Upper lobe of right lung (tissue), 1 donor: ENCODE data around the gene HLF. TPM values are rescaled to one million over a fixed set of nuclear protein-coding genes. Genes with fewer than 3 reads are reported as not detected.
A peak's percentile ranks its signal among the peaks of the same experiment; 100 is the strongest.

Source experiments
- ATAC-seq: fragments of 200-7000 bp; cut with Tn5 transposase; one replicate; pipeline ENCODE4 v1.9.1; 2020; ENCODE audit warnings: mild to moderate bottlenecking, moderate library complexity
- DNase-seq: peaks from one replicate; pipeline ENCODE4 v3.0.0-alpha.2; 2020
- H3K27ac ChIP-seq: fragments of 200-600 bp; one replicate; pipeline ENCODE4 v1.8.0; 2022
- H3K27me3 ChIP-seq: fragments of 200-600 bp; one replicate; pipeline ENCODE4 v1.8.0; 2022; ENCODE audit warnings: mild to moderate bottlenecking
- H3K36me3 ChIP-seq: fragments of 200-600 bp; one replicate; pipeline ENCODE4 v1.8.0; 2022
- H3K4me1 ChIP-seq: fragments of 200-600 bp; one replicate; pipeline ENCODE4 v1.8.0; 2022
- H3K4me3 ChIP-seq: fragments of 200-600 bp; one replicate; pipeline ENCODE4 v1.8.0; 2022; ENCODE audit warnings: mild to moderate bottlenecking
- H3K9me3 ChIP-seq: fragments of 200-600 bp; one replicate; pipeline ENCODE4 v1.8.0; 2022
- intact Hi-C: fragments of 100-400 bp; cut with DNase I; formaldehyde crosslinking; loops from one replicate; pipeline ENCODE4 v1.11.0; 2022
- total RNA-seq: library from RNA; stranded (reverse); fragmentation: NEBNext Ultra II Directional; extraction: Animal tissue kit (Norgen Biotek cat#: 25700); gene quantifications from one replicate; pipeline ENCODE4 v1.2.1, GENCODE V29; 2021
- TF ChIP-seq, protein P1 (sequence below): fragments of 200-600 bp; IDR thresholded peaks from one replicate; pipeline ENCODE4 v1.8.0; 2022; ENCODE audit warnings: antibody characterized with exemption
- donor health status: DM: no; HTN: yes; CAD: no; lungs with severe emphysema.

HLF gene
- total RNA-seq, 1 donor from 2014 or later = 31.8 TPM

DNA sequence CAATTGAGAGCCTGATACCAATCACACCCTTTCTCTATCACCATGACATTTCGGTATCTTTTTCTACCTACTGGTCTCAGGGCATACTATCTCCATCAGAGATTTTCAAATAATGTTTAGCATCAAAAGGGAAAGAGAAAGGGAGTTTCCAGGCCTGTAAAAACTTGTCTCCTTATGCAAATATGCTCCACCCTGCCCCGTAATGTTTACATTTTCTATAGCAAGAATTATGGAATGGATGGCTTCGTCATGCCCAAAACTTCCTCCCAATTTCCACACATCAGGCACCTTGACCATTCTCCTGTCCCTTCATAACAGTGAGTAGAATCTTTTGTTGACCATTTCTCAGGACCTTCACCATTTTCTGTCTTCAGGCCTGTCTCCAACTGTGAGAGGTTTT, 30.9 kb upstream of the HLF start:
- ATAC-seq (no peak), DNase-seq (no peak)
- H3K4me1 ChIP-seq = peaks cover 13% of the 10 kb centered on the region
- no peaks in the 10 kb centered on the region for H3K36me3 ChIP-seq
- H3K27ac ChIP-seq = no peak overlapping the region
- intact Hi-C loops = no loop called here
- no peaks in the 10 kb centered on the region for H3K27me3 ChIP-seq
- no peaks in the 10 kb centered on the region for H3K9me3 ChIP-seq
- TF ChIP-seq, protein P1, sequence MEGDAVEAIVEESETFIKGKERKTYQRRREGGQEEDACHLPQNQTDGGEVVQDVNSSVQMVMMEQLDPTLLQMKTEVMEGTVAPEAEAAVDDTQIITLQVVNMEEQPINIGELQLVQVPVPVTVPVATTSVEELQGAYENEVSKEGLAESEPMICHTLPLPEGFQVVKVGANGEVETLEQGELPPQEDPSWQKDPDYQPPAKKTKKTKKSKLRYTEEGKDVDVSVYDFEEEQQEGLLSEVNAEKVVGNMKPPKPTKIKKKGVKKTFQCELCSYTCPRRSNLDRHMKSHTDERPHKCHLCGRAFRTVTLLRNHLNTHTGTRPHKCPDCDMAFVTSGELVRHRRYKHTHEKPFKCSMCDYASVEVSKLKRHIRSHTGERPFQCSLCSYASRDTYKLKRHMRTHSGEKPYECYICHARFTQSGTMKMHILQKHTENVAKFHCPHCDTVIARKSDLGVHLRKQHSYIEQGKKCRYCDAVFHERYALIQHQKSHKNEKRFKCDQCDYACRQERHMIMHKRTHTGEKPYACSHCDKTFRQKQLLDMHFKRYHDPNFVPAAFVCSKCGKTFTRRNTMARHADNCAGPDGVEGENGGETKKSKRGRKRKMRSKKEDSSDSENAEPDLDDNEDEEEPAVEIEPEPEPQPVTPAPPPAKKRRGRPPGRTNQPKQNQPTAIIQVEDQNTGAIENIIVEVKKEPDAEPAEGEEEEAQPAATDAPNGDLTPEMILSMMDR = no peak
- no peak overlapping the region for H3K4me3 ChIP-seq

DNA sequence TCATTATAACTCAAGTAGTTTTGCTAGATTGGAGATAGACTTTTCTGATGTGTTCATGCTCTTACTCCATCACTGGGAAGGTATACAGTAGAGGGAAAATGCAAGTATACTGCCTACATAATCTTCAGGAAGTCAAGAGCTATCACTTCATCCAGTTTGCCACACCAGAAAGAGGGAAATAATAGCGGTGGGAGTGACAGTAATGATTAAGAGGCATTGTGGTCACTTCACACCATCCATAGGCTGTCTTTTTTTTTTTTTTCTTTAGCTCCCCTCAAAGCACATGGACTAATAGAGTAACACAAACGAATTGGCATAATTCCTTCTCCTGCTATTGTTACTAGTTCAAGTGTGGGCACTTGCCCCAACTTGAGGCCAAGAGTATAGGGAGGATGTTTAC, 28.4 kb upstream of the HLF start:
- DNase-seq (no peak), ATAC-seq (no peak)
- intact Hi-C loops = no loop called here
- no peaks in the 10 kb centered on the region for H3K27me3 ChIP-seq
- H3K27ac ChIP-seq = no peak overlapping the region
- H3K36me3 ChIP-seq = no peaks in the 10 kb centered on the region
- TF ChIP-seq, protein P1 = no peak
- H3K9me3 ChIP-seq = no peaks in the 10 kb centered on the region
- peaks cover 13% of the 10 kb centered on the region for H3K4me1 ChIP-seq
- no peak overlapping the region for H3K4me3 ChIP-seq

DNA sequence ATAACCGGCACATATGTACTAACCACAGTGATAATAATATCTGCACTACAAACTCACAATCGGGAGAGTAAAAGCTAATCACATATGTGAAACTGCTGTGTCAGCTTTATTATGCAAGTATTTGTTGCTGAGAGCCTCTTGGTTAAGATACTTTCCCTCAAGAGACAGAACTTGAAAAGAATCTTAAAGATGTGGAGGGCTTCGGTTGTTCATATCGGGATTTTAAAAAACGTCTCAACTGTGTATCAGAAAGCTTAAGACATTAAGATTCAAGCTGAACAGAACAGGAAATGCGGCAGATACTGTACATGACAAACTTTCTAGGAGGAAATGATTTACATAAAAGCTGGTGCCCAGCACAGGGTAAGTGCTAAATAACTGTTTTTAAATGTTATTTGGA, 27.5 kb upstream of the HLF start:
- Histone ChIP-seq H3K36me3 (no peaks in the 10 kb centered on the region), H3K4me1 (peaks cover 13% of the 10 kb centered on the region), H3K27ac (peak overlapping the region; percentile 82), H3K4me3 (no peak overlapping the region), H3K27me3 (no peaks in the 10 kb centered on the region), H3K9me3 (no peaks in the 10 kb centered on the region)
- no peak for ATAC-seq
- TF ChIP-seq, protein P1 = no peak
- intact Hi-C loops = no loop called here
- no peak for DNase-seq

DNA sequence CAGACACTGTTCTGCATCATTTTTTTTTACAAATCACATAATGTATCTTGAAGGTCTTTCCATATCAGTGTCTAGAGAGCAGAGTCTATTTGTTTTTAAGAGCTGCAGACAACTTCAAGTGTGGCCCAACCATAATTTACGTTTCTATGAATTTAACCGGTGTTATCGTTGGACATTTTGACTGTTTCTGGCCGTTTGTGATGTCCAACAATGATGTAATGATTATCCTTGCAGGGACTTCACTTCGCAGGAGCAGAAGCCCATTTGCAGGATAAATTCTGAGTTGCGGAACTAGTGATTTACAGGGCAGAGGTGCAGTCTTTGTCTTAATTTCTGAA, 26.9 kb upstream of the HLF start:
- H3K27ac ChIP-seq = peak overlapping the region; percentile 82
- no peaks in the 10 kb centered on the region for H3K36me3 ChIP-seq
- no peaks in the 10 kb centered on the region for H3K27me3 ChIP-seq
- no peaks in the 10 kb centered on the region for H3K9me3 ChIP-seq
- TF ChIP-seq, protein P1 = no peak
- peak overlapping the region; percentile 56 for H3K4me3 ChIP-seq
- ATAC-seq = no peak
- DNase-seq = no peak
- intact Hi-C loops = no loop called here
- peaks cover 13% of the 10 kb centered on the region for H3K4me1 ChIP-seq

DNA sequence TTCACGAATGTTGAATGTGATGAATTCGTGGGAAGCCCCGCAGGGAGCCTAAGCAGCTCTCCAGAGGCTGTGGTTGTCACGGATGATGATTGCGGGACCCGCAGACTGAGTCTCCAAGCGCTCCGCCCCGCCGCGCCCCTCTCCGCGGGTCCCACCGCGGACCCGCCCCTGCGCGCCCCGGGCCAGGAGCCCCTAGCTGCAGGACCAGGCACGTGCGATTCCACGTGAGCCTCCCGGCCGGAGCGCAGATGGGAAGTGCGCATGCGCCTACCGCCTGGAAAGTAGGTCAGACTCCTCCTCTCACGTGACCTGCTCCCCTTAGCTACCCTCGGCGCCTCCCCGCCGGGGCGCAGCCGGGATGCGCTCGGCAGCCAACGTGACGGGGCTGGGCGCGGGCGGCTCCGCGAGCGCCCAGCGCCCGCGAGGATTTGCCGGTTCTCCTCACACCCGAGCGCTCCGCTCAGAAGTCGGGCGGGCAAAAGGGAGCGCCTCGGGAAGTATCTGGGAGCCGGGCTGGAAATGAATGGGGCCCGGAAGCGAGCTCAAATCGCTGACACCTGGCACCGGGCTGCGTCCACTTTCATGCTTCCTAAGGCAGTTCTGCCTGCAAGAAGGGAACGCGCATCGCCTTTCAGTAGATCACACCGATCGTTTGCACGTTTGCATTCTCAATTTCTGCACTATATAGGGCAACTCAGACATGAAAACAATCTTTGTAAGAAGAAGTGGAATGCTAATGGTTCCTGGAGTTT, 26.4 kb upstream of the HLF start:
- peak; percentile 97 for ATAC-seq
- Histone ChIP-seq H3K27ac (peak overlapping the region; percentile 82), H3K4me3 (peak overlapping the region; percentile 56), H3K4me1 (peaks cover 13% of the 10 kb centered on the region), H3K27me3 (no peaks in the 10 kb centered on the region), H3K9me3 (no peaks in the 10 kb centered on the region), H3K36me3 (no peaks in the 10 kb centered on the region)
- intact Hi-C loops = no loop called here
- TF ChIP-seq, protein P1 = no peak
- DNase-seq = peak; percentile 94

DNA sequence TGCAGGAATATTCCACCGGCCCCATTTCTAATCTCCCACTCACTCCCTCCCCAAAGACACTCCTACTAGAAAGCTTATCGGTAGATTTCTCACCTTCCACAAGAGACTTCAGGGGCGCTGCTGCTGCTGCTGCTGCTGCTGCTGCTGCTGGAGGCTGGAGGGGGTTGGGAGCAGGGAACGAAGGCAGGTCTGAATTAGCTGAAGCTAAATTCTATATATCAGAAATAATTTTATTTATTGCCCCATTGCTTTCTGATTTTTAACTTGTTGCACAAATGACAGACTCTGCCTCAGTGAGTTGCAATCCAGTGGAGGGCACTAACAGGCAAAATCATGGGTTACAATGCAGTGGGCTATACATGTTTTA, 25.8 kb upstream of the HLF start:
- ATAC-seq (peak; percentile 24), DNase-seq (no peak)
- H3K4me3 ChIP-seq = peak overlapping the region; percentile 56
- H3K9me3 ChIP-seq = no peaks in the 10 kb centered on the region
- TF ChIP-seq, protein P1 = no peak
- no peaks in the 10 kb centered on the region for H3K27me3 ChIP-seq
- H3K4me1 ChIP-seq = peaks cover 13% of the 10 kb centered on the region
- intact Hi-C loops = no loop called here
- peak overlapping the region; percentile 82 for H3K27ac ChIP-seq
- H3K36me3 ChIP-seq = no peaks in the 10 kb centered on the region
